Measurements from ENCODE around the gene ABO.
"Not testable (repeated sequence)": the region's sequence is repeated elsewhere in the genome, so short reads cannot be mapped to it uniquely, and the experiment has no call there.

- TF ChIP-seq NUFIP1 (IDR thresholded peaks at IDR 0.05; ENCODE audit: partially characterized antibody); RFX5 (IDR thresholded peaks at IDR 0.05; ENCODE audit: low read depth, low read length); CTCF (IDR thresholded peaks at IDR 0.05 in 2 of 3, conservative IDR thresholded peaks at IDR 0.05 in 1 of 3; ENCODE audit: insufficient read depth in 2 of 3, low read depth in 1 of 3, low read length in 3 of 3); HNRNPLL (IDR thresholded peaks at IDR 0.05; ENCODE audit: low read depth, low read length, poor library complexity, severe bottlenecking); FIP1L1 (IDR thresholded peaks at IDR 0.05; ENCODE audit: low read depth, low read length, poor library complexity, severe bottlenecking); MEF2A (IDR thresholded peaks at IDR 0.05; ENCODE audit: control insufficient read depth, low read depth, low read length); MTA1 (IDR thresholded peaks at IDR 0.05; ENCODE audit: borderline replicate concordance); ZNF407 (IDR thresholded peaks at IDR 0.05; ENCODE audit: low read depth); NFYB (IDR thresholded peaks at IDR 0.05; ENCODE audit: extremely low read depth, insufficient read length); NR2C2 (CRISPR knock-in tag; IDR thresholded peaks at IDR 0.05); NR2C2 (tag; IDR thresholded peaks at IDR 0.05); ZKSCAN1 (IDR thresholded peaks at IDR 0.05; ENCODE audit: low read depth, low read length); GABPA (tag; conservative IDR thresholded peaks at IDR 0.05; ENCODE audit: low read depth); POLR2A (conservative IDR thresholded peaks at IDR 0.05); MCM7 (IDR thresholded peaks at IDR 0.05): not testable (repeated sequence)
Observed at GRCh38 chr9:133217333-133217988, 57.5 kb downstream of the ABO start.

Data from K562 (cell line).